ENCODE results near the gene EHMT2.
"Not testable (repeated sequence)": the region's sequence is repeated elsewhere in the genome, so short reads cannot be mapped to it uniquely, and the experiment has no call there.

EHMT2 gene

DNA sequence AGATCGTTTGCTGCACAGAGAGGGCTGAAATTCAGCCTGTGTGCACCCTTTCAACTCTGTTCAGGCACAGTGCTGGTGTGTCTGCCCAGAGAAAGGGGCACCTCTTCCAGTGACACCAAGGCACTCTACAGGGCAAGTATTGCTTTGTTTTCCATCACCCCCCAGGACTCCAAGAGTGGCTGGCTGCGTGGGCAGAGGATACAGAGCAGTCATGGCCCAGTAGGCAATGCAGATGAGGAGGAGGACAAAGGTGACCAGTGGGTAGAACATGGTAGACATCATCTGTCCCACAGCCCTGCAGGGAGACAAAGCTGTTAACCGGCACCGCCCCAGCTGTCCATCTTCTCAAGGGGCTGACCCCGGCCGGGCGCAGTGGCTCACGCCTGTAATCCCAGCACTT lies 28.2 kb downstream of the EHMT2 start:
- no peak for DNase-seq

DNA sequence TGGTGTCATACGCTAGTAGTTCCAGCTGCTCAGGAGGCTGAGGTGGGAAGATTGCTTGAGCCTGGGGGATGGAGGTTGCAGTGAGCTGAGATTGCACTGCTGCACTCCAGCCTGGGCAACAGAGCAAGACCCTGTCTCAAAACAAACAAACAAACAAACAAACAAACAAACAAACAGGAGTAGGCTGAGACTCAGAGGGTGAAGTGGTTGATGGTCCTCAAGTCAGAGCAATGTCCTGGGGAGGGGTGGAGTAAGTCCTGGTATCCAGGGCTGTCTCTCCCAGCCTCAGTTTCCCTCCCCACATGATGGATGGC lies 28.9 kb downstream of the EHMT2 start:
- DNase-seq, result not testable (repeated sequence)

DNA sequence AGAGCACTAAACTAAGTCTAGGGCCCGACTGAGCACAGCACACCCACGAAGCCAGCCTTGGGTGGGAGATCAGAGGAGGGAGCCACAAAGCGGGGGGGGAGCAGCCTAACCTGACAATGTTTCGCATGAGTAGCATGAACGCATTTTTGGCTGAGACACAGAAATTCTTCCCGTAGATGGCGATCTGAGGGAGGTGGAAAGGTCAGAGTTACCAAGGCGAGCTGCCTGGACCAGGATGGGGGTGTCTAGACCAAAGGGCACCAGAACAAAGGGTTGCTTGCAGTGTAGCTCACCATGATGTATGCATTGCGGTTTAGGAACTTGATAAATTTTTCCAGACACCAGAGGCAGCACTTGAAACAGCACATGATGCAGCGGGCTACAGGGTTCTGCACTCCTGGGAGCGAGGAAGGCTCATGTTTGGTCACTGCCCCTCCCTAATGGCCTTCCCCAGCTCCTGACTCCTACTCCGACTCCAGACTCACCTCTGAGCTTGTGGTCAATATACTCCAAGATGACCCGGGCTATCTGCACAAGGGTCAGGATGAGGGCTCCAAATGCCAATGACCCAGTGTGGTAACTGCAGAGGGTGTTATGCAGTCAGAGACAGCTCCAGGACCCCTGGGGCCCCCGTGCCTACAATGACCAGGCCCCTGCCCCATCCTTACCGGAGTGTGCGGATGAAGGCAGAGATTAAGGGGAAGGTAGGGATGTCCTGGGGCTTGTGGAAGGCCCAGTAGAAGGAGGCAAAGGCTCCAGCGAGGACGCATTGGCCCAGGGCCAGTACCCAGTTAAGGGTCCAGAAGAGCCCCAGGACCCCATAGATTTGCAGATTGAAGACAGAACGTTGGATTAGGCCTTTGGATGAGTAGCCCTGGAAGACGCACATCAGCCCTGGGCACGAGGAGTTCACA lies 32.0 kb downstream of the EHMT2 start:
- no peak for DNase-seq

DNA sequence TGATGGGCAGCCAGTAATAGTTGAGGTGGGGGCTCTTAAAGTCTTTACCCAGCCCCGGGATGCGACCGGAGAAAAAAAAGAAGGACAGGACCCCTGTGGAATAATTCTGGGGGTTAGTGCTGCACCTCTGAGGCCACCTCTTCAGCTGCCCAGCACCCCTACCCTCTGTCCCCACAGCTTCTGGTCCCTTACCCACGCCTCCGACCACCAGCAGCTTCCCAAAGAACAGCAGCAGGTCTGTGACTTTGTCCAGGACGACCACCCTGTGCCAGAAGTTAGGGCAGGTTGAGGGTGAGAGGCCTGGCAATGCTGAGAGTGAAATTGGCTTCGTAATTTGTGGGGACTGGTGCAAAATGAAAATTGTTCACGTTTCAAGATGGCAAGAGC lies 32.7 kb downstream of the EHMT2 start:
- no peak for DNase-seq

DNA sequence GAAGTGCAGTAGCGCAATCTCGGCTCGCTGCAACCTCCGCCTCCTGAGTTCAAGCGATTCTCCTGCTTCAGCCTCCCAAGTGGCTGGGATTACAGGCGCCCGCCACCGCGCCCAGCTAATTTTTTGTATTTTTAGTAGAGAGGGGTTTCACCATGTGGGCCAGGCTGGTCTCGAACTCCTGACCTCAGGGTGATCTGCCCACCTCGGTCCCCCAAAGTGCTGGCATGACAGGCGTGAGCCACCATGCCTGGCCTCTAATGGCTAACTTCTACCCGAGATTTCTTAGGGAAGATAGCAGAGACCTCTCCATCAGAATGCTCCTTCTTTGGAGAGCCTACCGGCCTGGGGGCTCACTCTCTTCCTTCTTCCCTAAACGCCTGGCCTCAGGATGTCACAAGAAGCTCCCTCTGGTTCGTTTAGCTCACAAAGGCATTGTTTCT lies 33.4 kb downstream of the EHMT2 start:
- not testable (repeated sequence) for DNase-seq

DNA sequence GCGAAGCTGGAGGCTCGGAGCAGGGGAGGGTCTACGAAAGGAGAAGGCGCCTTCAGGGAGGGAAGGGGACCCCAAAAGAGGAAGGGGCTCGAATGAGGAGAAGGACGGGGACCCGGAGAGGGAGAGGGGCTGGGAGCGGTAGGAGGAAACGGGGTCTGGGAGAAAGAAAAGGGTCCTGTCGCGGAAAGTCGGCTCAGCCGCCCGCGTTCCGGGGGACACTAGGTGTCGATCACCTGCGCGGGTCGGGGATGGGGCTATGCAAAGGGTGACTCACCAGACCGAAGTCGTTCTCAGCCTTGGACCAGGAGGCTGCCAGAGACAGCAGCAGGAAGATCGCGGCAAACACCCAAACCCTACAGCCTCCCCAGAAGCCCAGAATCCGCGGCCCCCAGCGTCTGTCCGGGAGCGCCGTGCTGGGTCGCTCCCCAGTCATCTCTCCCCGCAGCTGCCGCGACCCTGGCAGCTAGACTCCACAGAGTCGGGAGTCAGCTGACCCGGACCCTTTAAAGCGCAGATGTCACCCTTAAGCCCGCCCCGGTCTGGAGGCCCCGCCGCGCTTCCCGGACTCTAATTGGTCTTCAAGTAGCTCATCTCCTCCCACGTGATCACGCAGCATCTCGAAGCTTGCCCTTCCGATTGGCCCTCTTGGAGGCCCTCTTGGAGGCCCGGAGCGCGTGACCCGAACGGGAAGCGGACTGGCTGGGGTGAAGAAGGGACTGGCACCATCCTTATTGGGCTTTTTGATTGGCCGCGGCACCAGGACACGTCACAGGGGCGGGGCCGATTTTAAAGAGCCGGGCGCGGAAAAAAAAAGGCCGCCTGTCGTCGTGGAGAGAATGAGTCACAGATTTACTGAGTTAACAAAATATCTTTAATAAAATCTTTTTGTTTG lies 34.9 kb downstream of the EHMT2 start, which contains the start of gene NEU1:
TSS of gene NEU1 (minus strand) at position 478 of the 892 bp plus-strand sequence. CDS start at position 433, 45 bp downstream.
- peak; percentile 100 for DNase-seq

DNA sequence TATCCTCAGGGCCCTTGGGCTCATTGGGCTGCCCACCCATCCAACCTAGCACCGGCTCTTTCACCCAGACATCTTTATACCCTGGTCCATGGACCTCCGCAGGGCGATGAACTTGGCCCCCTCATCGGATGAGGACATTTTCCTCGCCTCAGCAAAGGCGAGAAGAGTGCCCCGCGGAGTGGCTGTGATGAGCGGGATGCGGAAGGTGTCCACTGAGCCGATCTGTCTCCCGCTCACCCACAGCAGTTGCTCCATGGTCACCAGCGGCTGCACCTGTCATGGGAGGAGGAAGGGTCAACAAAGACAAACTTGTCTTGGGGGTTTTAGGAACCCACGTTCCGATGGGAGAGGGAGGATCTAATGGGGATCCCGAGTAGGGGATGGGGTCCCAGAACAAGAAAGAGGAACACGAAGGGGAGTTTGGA lies 35.6 kb downstream of the EHMT2 start:
- DNase-seq, result no peak

DNA sequence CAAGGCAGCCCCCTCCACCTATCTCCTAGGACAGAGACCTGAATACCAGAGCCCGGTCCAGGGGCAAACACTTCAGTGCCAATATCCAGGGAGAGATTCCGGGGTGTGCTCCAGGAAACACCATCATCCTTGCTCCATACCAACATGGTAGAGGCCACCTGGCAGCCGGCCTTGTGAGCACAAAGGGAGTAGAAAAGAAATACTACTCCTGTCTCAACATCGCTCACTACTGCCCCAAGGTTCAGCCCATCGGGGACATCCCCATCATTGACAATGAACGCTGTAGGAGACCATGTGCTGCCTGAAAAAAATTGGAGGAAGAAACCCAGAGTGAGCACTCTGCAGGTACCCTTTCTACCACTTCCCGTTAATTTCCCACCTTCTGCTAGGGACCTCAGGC lies 36.3 kb downstream of the EHMT2 start:
- no peak for DNase-seq

DNA sequence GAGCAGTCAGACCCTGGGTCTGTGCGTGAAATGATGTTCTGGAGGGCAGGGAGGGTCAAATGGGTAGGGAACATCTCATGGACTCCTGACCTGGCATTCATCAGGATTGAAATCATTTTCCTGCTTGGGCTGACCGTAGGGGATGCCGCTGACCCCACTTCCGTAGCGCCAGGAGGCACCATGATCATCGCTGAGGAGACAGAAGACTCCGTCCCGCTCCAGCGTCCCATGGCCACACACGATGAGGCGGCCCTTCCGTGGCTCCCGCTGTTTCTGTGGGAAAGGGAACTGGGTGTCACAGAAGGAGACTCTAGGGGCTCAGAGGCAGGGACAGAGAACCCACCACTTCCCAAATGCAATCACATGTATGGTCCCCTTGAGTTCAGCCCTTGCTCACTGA lies 37.1 kb downstream of the EHMT2 start:
- DNase-seq, result no peak

DNA sequence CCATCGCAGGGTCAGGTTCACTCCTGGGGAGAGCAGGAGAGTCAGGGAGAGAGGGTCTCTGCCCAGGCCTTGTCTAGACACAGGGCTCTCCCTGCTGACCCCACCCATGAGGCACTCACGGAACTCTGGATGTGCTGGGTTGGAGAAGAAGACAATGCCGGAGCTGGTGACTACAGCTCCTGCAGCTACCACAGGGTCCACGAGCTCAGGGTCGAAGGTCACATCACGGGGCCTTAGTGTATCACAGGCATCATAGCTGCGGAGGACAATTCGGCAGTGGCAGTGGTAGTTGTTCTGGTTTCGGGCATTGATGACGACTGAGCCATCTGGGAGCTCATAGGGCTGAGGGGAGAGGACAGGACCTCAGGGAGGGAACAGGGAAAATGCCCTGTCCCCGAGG lies 37.6 kb downstream of the EHMT2 start:
- DNase-seq, result no peak

DNA sequence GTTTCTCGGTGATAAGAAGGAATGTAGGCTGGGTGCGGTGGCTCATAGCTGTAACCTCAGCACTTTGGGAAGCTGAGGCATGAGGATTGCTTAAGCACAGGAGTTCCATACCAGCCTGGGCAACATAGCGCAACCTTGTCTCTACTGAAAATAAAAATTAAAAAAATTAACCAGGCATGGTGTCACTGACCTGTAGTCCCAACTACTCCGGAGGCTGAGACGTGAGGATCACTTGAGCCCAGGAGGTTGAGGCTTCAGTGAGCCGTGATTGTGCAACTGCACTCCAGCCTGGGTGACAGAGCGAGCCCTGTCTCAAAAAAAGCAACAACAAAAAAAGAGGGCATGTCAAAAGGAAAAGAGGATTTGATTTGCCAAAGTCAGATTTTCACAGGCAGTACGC lies 38.8 kb downstream of the EHMT2 start:
- no peak for DNase-seq

DNA sequence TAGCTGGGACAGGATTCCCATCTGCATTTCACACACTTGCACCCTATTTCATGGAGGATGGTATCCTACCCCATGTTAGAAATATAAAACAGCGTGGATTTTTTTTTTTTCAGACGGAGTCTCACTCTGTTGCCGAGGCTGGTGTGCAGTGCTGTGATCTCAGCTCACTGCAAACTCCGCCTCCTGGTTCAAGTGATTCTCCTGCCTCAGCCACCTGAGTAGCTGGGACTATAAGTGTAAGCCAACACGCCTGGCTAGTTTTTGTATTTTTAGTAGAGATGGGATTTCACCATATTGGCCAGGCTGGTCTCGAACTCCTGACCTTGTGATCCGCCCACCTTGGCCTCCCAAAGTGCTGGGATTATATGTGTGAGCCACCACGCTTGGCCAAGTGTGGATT lies 39.7 kb downstream of the EHMT2 start:
- not testable (repeated sequence) for DNase-seq

DNA sequence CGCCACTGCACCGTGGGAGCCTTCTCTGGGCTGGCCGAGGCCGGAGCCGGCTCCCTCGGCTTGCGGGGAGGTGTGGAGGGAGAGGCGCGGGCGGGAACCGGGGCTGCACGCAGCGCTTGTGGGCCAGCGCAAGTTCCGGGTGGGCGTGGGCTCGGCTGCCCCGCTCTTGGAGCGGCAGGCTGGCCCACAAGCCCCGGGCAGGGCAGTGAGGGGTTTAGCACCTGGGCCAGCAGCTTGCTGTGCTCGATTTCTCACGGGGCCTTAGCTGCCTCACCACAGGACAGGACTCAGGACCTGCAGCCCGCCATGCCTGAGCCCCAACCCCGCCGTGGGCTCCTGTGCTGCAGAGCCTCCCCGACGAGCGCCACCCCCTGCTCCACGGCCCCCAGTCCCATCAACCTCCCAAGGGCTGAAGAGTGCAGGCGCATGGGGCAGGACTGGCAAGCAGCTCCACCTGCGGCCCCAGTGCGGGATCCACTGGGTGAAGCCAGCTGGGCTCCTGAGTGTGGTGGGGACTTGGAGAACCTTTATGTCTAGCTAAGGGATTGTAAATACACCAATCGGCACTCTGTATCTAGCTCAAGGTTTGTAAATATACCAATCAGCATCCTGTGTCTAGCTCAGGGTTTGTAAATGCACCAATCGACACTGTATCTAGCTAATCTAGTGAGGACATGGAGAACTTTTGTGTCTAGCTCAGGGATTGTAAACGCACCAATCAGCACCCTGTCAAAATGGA lies 45.3 kb downstream of the EHMT2 start:
- not testable (repeated sequence) for DNase-seq

DNA sequence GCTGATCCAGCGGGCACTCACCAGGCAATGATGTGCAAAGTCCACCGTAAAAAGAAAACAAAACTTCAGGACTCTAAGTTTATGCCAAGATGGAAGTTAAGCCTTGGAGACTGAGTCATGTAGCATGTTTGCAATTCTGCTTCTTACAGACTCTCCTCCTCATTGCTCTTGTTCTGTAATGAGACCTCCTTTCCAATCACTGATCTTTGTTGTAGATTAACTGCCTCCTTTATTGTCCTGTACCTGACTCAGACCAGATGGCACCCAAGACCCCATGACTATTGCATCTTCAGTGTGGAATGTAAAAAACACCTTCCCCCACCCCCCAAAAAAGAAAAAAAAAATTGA lies 46.0 kb downstream of the EHMT2 start:
- DNase-seq, result no peak

DNA sequence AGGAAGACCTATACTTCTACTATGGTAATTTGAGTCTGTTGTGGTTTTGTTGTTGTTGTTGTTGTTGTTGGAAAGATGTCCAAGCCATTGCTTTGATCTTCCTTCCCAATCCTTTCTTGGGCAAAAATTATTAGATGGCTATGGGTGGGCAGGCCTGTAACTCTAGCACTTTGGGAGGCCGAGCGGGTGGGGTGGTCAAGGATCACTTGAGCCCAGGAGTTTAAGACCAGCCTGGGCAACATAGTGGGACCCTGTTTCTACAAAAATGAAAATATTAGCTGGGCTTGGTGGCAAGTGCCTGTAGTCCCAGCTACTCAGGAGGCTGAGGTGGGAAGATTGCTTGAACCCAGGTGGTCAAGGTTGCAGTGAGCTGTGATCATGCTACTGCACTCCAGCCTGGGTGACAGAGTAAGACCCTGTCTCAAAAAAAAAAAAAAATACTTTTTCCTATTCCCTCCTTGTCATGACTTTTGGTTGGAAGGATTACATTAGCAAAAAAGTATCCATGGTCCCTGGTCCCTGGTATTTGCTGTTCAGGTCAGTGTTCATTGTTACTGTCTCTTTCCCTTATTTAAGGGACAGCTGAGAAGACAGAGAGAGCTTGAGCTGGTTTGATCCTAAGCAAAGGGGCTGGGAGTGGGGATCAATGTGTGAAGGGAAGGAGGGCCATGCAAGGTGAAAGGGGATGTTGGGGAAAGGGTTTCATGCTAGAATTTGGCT lies 46.6 kb downstream of the EHMT2 start:
- DNase-seq, result no peak

DNA sequence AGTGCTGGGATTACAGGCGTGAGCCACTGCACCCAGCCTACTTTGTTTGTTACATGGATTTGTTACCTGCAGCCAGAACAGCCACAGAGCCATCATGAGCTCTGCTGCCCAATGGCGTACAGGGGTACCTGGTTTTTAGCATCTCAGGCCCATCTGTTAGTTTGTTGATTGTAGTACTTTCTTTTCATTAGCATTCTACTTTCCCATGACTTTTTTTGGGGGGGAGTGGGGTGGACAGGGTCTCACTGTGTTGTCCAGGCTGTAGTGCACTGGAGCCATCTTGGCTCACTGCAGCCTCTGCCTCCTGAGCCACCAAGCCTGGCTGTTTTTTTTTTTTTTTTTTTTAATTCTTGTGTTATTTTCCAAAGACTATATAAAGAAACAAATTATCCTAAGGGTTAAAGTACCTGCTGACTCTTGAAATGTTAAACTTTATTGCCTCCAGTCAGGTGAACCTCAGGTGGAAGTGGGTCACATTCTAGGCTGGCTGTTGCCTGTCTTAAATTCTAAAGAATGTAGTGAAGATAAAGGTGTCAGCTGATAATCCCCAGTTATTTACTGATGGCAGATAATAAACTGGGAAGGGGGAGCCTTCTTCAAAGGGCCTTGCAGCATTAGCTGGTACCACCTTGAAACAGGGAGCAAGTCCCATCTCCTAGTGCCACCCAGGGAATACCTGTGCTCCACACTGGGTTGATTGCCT lies 50.1 kb downstream of the EHMT2 start:
- no peak for DNase-seq

DNA sequence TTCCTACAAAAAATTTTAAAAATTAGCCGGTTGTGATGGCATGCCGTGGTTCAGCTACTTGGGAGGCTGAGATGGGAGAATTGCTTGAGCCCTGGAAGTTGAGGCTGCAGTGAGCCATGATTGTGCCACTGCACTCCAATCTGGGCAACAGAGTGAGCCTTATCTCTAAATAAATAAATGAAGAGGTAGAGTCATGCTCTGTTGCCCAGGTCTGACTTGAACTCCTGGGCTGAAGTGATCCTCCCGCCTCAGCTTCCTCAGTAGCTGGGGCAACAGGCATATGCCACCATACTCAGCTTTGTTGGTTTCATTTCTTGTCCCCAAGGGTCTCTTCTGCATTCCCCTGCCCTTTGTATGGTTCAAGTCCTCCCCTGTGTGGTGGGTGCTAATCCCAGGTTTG lies 53.0 kb downstream of the EHMT2 start:
- no peak for DNase-seq

DNA sequence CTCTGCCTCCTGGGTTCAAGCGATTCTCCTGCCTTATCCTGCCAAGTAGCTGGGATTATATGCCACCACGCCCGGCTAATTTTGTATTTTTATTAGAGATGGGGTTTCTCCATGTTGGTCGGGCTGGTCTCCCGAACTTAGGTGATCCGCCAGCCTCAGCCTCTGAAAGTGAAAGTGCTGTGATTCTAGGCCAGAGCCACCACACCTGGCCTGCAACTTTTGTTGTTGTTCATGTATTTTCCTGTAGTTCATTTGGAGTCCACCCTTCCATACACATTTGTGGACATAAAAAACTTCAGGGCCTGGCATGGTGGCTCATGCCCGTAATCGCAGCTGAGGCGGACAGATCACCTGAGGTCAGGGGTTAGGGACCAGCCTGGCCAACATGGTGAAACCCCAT lies 55.4 kb downstream of the EHMT2 start:
- DNase-seq, result no peak

DNA sequence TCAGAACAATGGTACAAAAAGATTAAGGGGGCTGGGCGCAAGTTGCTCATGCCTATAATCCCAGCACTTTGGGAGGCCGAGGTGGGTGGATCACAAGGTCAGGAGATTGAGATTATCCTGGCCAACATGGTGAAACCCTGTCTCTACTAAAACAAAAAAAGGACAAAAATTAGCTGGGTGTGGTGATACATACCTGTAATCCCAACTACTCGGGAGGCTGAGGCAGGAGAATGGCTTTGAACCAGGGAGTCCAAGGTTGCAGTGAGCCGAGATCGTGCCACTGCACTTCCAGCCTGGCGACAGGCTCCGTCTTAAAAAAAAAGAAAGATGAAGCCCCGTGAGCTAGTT lies 57.7 kb downstream of the EHMT2 start:
- DNase-seq, result not testable (repeated sequence)

DNA sequence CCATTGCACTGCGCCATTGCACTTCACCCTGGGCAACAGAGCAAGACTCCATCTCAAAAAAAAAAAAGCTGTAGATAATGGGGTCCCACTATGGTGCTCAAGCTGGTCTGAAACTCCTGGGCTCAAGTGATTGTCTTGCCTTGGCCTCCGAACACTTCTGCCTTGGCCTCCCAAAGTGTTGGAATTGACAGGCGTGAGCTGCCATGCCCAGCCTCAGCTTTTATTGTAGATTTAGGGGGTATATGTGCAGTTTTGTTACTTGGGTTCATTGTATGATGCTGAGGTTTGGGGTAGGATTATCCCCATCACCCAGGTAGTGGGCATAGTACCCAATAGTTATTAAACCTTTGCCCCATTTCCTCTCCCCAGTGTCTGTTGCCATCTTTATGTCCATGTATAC lies 58.5 kb downstream of the EHMT2 start:
- no peak for DNase-seq

DNA sequence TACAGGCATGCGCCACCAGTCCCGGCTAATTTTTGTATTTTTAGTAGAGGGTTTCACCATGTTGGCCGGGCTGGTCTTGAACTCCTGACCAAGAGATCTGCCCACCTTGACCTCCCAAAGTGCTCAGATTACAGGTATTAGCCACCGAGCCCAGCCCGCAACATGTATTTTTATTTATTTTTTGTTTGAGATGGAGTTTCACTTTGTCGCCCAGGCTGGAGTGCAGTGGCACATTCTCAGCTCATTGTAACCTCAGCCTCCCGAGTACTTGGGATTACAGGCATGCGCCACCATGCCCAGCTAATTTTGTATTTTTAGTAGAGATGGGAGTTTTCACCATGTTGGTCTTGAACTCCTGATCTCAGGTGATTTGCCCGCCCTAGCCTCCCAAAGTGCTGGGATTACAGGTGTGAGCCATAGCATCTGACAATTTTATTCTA lies 59.4 kb downstream of the EHMT2 start:
- DNase-seq, result not testable (repeated sequence)

All from CD4-positive, alpha-beta T cell treated with Interleukin-21 for 1 hour (primary cell).